HG03378 (cell line): ENCODE measurements around the gene KLK10.
"Not testable (repeated sequence)": the region's sequence is repeated elsewhere in the genome, so short reads cannot be mapped to it uniquely, and the experiment has no call there.

Experiments used
- ATAC-seq: cut with Tn5 transposase; IDR thresholded peaks from one replicate; pipeline ENCODE4 v1.9.1; 2021; ENCODE audit warnings: mild to moderate bottlenecking, moderate library complexity; ENCODE audit not compliant: unreplicated experiment

The KLK10 gene

DNA sequence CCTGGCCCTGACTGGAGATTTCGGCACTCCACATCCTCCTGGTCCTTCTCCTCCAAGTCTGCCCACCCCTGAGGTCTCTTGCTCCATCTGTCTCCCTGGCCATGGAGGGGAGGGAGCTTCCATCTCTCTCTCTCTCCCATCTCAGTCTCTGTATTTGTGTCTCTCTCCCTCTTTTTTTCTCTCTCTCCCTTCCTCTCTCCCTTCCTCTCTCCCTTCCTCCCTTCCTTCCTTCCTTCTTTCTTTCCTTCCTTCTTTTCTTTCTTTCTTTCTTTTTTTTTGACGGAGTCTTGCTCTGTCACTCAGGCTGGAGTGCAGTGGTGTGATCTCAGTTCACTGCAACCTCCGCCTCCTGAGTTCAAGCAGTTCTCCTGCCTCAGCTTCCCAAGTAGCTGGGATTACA lies 49.7 kb downstream of the KLK10 start:
- ATAC-seq = not testable (repeated sequence)

DNA sequence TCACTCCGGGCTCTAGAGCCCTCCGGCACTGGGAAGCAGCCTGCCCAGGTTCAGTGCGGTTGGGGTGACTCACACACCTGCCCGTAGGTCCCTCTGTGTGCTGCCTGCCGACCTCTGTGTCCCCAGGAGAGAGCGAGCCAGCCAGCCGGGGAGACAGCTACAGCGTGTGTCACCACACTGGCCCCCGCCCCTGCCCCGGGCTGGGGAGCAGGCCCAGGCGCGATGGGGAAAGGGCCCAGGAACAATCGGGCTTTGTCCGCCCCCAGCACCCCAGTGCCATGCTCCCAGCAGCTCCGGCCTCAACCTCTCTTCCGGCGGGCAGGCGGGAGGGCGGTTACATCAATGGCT lies 50.1 kb downstream of the KLK10 start, which contains the start of gene KLK6:
TSS of gene KLK6 (minus strand) at position 179 of the 348 bp plus-strand sequence. CDS start 1,487 bp downstream, outside the sequence.
- no peak for ATAC-seq

- no peak for ATAC-seq
Observed at GRCh38 chr19:50968716-50969412, 50.6 kb downstream of the KLK10 start.

- ATAC-seq = no peak
Observed at GRCh38 chr19:50967929-50968715, 51.4 kb downstream of the KLK10 start.

DNA sequence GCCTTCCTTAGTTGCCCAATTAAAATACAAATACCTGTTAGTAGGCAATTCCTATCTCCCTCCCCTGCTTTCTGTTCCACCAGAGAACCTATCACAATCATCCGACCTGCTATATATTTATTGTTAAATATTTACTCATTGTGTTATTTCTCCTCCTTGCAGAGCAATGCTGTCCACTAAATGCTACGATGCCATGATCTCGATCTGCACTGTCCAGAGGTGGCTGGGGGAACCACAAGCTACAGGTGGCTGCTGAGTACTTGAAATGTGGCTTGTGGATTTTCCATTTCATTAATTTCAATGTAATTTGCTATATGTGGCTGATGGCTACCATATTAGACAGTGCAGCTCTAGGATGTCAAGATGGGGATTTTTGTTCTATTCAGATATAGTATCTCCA lies 55.2 kb downstream of the KLK10 start:
- ATAC-seq = no peak

GRCh38 chr19:50963381-50963780 lies 56.1 kb downstream of the KLK10 start:
- no peak for ATAC-seq
